ENCODE results near the gene ZNF513. TPM values are rescaled to one million over a fixed set of nuclear protein-coding genes. Genes with fewer than 3 reads are reported as not detected.

Gene ZNF513
- total and polyA plus RNA-seq, 3 donors from 2014 or later, result 26.7 to 39.8 (median 39.4) TPM

- Histone ChIP-seq H3K27ac (peak overlapping the region; percentile 81 to 91), H3K36me3 (ENCODE audit: low read depth, missing control alignments) (no peaks in the 10 kb centered on the region), H3K9me3 (no peaks in the 10 kb centered on the region), H3K27me3 (no peaks in the 10 kb centered on the region), H3K4me3 (peak overlapping the region; percentile 81 to 84), H3K4me1 (peaks cover 8% of the 10 kb centered on the region)
- WGBS, 2 donors, result 1 to 2% methylated on average over 11 to 32 of the region's 35 CpGs
- peak; percentile 70 for DNase-seq
- TF ChIP-seq, protein P1, sequence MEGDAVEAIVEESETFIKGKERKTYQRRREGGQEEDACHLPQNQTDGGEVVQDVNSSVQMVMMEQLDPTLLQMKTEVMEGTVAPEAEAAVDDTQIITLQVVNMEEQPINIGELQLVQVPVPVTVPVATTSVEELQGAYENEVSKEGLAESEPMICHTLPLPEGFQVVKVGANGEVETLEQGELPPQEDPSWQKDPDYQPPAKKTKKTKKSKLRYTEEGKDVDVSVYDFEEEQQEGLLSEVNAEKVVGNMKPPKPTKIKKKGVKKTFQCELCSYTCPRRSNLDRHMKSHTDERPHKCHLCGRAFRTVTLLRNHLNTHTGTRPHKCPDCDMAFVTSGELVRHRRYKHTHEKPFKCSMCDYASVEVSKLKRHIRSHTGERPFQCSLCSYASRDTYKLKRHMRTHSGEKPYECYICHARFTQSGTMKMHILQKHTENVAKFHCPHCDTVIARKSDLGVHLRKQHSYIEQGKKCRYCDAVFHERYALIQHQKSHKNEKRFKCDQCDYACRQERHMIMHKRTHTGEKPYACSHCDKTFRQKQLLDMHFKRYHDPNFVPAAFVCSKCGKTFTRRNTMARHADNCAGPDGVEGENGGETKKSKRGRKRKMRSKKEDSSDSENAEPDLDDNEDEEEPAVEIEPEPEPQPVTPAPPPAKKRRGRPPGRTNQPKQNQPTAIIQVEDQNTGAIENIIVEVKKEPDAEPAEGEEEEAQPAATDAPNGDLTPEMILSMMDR (IDR thresholded peaks at IDR 0.05), result no peak
- TF ChIP-seq POLR2A (IDR thresholded peaks at IDR 0.05), result no peak
- intact Hi-C loops (cut with DNase I; ENCODE audit: low total_unique reads), result no loop called here
Observed at GRCh38 chr2:27379836-27380625, 503 bp downstream of the ZNF513 start.

DNA sequence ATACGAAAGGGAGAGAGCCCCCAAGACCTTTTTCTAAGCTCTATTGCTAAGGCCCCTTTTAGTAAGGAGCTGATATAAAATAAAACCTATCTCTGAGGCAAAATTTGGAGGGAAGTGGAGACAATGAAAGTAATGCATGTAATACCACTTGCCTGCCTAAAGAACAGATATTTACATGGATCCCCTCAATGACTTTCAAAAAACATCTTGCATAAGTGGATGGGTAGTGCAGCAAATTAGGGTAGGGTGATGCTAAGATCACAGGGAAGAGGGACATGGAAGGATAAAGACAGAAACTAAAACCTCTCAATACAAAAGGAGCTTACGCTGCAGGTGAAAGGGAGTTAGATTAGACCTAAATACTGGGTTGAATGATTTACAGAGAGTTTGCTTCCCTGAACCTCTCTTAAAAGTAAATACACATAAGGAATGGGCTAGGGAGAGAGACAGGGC, 1.1 kb downstream of the ZNF513 start:
- Histone ChIP-seq H3K9me3 (no peaks in the 10 kb centered on the region), H3K4me1 (peaks cover 8% of the 10 kb centered on the region), H3K36me3 (ENCODE audit: low read depth, missing control alignments) (no peaks in the 10 kb centered on the region), H3K4me3 (peak overlapping the region in 1 of 2 donors; percentile 81), H3K27me3 (no peaks in the 10 kb centered on the region), H3K27ac (peak overlapping the region; percentile 81 to 91)
- TF ChIP-seq, protein P1 (IDR thresholded peaks at IDR 0.05), result no peak
- no peak for TF ChIP-seq POLR2A (IDR thresholded peaks at IDR 0.05)
- intact Hi-C loops (cut with DNase I; ENCODE audit: low total_unique reads), result no loop called here
- 63 to 77% methylated on average over 2 of the region's 2 CpGs for WGBS, 2 donors
- DNase-seq, result no peak

DNA sequence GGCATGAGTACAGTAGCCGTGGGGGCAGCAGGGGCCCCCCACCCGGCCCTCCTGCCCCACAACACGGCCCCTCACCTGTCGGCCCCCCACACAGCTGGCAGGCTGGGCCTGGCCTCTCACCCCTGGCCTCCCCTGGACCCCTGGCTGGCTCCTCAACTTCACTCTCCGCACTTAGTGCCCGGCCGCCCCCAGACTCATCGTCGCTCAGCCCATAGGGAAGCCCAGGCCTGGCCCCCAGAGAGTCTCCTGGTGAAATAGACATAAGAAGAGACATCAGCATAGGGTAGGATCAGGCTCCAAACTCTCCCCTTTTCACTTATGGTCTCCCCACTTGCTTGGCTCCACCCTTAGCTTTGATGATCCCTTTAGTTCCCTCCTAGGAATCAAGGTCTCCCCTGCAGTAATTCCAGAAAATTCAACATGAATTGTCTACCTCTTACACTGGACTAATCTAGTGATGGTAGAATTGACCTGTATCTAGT, 1.7 kb downstream of the ZNF513 start:
- no peak for TF ChIP-seq POLR2A (IDR thresholded peaks at IDR 0.05)
- TF ChIP-seq, protein P1 (IDR thresholded peaks at IDR 0.05), result no peak
- Histone ChIP-seq H3K4me1 (peaks cover 8% of the 10 kb centered on the region), H3K4me3 (no peak overlapping the region), H3K27ac (no peak overlapping the region), H3K36me3 (ENCODE audit: low read depth, missing control alignments) (no peaks in the 10 kb centered on the region), H3K27me3 (no peaks in the 10 kb centered on the region), H3K9me3 (no peaks in the 10 kb centered on the region)
- 83 to 88% methylated on average over 5 to 8 of the region's 9 CpGs for WGBS, 2 donors
- no peak for DNase-seq
- intact Hi-C loops (cut with DNase I; ENCODE audit: low total_unique reads), result no loop called here

GRCh38 chr2:27378096-27378808, 2.3 kb downstream of the ZNF513 start:
- intact Hi-C loops (cut with DNase I; ENCODE audit: low total_unique reads), result no loop called here
- H3K4me1 ChIP-seq, result peaks cover 8% of the 10 kb centered on the region

More at GRCh38 chr2:27378096-27378808, 2.3 kb downstream of the ZNF513 start:
- no peak overlapping the region for H3K4me3 ChIP-seq
- no peak overlapping the region for H3K27ac ChIP-seq
- no peak for DNase-seq
- no peaks in the 10 kb centered on the region for H3K9me3 ChIP-seq
- 76 to 77% methylated on average over 7 to 29 of the region's 29 CpGs for WGBS, 2 donors
- H3K27me3 ChIP-seq, result no peaks in the 10 kb centered on the region
- no peaks in the 10 kb centered on the region for H3K36me3 ChIP-seq (ENCODE audit: low read depth, missing control alignments)
- TF ChIP-seq, protein P1 (IDR thresholded peaks at IDR 0.05), result no peak
- TF ChIP-seq POLR2A (IDR thresholded peaks at IDR 0.05), result no peak
